Activated CD8-positive, alpha-beta memory T cell treated with anti-CD3 and anti-CD28 coated beads for 24 hours (primary cell): ENCODE results near the gene NKX2-3.

ENCODE experiments used
- DNase-seq: peaks from one replicate; pipeline ENCODE4 v3.0.0-alpha.2; 2020

NKX2-3 gene

DNA sequence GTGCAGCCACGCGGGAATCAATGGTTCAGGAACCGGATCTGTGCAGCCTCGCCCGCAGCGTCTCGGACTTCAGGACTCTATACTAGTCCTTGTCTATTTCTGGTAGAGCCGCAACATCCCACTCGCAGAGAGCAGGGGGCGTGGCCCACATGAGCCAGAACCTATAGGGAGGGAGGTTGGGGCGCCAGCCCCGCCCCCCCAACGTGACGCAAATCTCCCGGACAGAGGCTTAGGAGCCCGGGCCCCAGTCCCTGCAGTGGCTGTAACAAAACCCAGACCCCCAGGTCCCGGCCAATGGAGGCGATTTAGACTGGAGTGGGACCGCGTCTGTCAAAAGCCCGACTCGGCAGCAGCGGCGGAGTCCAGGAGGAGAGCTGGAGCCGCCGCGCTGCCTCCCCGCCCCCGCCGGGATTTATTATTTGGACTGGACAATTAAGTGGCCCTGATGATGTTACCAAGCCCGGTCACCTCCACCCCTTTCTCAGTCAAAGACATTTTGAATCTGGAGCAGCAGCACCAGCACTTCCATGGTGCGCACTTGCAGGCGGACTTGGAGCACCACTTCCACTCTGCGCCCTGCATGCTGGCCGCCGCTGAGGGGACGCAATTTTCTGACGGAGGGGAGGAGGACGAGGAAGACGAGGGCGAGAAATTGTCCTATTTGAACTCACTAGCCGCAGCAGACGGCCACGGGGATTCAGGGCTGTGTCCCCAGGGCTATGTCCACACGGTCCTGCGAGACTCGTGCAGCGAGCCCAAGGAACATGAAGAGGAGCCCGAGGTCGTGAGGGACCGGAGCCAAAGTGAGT, at the start of gene NKX2-3:
Gene NKX2-3, plus strand, starts transcription at position 256 of the 809 bp plus-strand sequence. Its CDS starts 190 bp downstream, at position 446.
- DNase-seq, result no peak

DNA sequence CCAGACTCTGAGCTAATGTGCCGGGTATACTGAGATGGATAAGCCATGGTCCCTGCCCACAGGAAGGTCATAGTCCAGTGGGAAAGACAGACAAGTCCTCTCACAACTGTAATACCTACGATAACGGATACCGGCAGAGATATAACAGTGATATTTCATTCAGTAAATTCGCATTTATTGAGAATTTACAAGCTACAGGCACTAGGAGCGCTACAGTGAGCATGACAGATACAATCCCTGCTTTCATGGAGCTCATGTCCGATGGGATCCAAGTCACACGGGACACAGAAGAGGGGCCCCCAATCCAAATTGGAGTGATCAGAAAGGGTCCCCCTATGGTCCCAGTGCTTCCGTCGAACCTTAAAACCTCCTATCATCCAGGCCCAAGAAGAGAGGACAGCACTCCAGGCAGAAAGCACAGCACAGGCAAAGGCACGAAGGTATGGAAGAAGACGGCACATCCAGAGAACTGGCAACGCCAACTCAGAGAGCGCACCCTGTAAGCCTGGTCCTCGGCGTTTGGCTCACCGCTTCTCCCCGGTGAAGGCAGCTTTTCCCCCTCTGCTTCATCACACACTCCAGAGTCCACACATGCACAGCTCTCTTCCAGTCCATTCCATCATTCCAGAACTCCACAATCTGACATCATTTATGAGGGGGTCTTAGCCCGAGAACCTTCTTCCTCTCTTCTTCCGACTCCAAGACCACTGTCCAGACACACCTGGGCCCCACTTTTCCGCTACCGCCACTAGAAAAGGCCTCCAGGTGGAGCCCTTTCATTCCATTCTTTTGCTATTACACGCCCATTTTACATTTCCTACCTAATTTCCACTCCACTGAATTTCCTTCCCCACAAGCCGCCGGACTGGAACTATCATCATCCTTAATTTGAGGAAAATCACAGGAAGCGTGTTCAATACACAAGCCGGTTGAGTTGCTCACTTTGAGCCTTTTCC, 47.8 kb upstream of the NKX2-3 start:
- DNase-seq, result no peak

DNA sequence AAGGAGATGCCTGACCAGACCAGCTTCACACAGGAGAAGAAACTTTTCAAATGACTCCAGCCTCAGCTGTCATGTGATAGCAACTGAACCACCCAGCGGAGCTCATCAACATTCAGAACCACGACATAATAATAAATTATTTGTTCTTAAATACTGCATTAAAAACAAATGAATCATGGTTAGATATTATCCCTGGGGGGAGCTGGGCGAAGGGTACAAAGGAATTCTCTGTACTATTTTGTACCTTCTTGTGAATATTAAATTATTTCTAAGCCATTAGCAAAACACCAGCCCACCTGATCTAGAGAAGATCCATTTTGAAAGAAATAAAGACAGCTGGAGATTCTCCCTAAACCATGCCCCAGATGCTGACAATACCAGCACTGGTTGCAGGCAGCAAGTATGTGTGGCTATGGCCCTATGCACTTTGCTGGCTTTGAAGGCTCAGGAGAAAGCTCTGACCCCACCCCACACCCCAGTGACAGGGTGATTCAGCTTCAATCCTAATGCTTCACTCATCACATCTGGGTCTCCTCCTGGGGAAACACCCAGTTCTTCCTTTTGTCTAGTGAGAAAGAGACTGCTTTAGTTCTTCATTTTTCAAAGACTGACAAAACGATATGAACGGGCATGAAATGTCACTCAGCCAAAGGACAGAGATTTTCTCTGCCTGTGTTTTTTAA, 45.5 kb upstream of the NKX2-3 start:
- DNase-seq, result no peak

GRCh38 chr10:99489271-99489670, 43.5 kb upstream of the NKX2-3 start:
- DNase-seq, result no peak

DNA sequence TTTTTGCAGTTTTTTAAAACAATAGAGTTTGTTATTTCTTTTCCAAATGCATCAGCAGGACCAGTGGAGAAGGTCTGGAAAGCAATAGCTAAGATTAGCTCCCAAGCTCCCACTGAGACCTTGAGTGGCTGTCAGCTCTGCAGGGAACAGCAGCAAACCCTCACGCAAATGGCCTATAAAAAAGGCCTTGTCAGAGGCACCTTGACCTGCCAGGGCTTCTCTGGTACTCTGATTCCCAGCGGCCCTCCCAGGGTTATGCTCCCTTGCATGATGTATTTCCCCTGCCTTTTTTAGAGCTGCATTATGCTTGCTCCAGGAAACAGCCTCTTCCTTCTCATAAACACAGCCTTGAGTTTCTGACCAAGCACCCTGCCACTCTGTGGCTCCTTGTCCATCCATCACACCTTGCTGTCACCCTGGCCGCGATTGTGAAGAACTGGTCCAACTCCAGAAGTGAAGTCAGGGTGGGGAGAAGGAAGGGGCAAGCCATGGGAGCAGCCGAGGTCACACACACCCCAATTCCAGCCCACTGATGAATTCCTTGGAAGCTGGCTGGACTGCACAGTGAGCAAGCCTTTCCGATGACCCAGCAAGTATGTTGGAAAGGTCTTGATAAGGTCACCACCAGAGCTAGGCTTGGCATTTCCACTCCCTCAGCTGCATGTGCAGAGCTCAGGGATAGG, 35.3 kb upstream of the NKX2-3 start:
- no peak for DNase-seq

GRCh38 chr10:99506416-99506815, 26.3 kb upstream of the NKX2-3 start:
- no peak for DNase-seq

DNA sequence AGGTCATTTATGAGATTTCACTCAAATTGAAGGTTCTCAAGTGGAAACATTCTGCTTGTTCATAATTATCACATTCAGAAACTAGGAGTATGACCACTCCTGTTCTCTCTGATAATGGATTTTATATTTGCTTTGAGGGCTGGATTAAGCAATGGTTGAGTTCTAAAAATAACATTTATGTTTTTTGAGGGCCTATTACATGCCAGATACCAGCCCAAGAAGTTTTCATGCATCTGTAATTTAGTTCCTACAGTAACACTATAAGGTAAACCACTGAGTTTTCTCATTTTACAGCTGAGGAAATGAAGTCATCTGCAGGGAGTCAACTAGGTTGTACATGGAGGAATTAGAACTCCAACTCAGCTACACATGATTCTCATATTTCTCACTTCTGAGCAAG, 25.5 kb upstream of the NKX2-3 start:
- DNase-seq, result no peak

DNA sequence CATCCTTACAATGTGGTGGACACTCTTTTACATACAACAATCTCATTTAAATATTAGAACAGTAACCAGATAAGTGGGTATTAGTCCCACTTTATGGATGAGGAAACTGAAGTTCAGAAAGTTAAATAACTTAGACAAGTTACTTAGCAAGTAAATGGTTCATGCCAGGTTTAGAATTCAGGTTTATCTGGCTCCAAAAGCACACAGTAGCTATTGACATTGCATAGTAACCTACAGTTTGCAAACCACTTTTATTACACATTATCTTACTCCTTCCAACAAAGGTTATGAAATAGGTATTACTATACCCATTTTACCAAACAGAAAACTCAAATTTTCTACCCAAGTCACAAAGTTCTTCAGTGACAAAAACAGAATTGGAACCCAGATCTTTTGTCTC, 19.7 kb upstream of the NKX2-3 start:
- DNase-seq, result no peak

- DNase-seq, result no peak
Observed at GRCh38 chr10:99519690-99520039, 13.1 kb upstream of the NKX2-3 start.

DNA sequence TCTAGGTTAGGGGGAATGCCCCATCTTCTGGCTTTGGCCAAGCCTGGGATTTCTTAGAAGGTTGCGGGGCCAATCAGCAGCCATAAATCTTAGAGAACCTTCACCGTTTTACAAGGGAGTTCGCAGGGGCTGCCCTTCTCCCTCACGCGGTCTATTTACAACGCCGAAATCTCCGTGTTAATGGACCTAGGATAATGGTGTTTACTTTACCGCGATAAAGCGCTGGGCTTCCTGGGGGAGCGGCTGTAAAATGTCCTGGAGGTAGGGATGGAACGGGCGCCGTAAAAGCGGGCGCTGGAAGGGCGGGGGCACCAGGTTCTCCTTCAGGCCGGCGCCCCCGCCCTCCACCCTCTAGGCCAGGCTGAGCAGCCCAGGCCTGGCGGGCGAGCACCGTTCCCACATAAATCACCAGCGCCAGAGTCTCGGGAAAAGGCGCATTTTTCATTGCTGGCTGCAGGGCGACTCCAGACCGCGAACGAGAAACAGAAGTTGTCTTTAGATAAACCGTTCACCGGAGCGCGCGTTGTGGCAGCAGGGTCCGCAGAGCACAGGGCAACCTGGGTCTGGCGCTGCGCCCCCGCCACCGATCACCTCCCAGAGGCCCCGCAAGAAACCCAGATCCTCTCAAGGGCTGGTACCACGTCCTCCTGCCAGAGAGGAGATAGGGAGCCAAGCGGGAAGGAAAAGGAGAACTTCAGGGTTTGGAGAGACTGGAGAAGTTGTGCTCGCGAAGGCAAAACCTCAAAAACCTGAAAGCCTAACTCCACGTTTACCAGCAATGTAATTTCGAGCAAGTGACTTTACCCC, 12.5 kb upstream of the NKX2-3 start:
- no peak for DNase-seq

- DNase-seq, result no peak
Observed at GRCh38 chr10:99520847-99521764, 11.6 kb upstream of the NKX2-3 start.

GRCh38 chr10:99521765-99522469, 10.8 kb upstream of the NKX2-3 start:
- DNase-seq, result no peak

DNA sequence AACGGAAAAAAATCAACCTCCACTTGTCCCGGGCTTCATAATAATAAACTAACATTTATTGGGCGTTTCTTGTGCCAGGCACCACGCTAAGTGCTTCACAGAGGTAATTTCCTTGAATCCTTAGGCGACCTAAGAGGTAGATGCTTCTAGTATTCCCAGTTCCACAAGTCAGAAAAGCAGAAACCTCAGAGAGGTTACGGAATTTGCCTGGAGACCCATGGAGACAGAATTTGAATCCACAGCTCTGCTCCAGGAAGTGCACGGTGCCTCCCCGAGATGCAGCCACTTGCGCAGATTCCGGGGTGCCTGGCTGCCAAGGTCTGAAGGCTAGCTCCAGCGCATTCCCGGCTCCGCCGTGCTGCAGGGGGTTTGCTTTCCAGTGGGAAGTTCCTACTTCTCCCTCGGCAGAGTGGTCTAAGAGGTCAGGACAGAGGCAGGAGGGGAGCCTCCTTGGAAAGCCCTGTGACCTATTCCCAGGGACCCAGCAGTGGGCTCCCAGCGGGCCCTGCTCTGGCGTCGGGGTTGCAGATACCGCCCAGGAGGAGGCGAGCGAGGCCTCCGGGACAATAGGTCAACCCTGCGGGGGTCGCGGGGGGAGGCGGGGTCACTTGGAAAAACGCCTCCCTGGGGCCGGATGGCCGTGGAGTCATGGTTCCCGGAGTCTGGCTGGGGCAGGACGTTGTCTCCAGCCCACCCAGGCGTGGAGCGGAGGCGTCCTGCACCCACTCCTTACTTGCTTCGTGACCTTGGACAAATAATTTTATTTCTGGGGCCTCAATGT, 10.1 kb upstream of the NKX2-3 start:
- no peak for DNase-seq

DNA sequence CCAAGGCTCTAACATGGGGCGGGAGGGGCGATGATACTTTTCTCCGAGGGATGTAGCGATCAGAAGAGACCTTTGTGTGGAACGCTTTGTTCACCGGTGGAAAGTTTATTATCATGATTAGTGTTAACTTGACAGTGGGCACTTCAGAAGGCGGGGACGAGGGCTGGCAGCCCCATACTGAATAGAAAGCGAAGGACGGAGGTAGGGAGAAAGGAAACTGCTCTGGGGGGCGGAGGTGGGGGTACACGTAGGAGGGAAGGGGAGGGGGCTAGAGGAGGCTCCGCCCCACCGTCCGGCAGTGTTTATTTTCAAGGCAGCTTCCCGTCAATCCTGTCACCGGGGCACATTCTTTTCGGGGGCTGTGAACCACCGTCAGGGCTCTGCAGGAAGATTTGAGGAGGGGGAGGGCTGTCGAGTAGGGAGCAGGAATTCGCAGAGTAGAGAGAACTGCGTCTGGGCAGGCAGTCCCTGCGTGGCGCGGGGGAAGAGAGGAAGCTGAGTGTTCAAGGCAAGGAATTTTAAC, 9.4 kb upstream of the NKX2-3 start:
- no peak for DNase-seq

DNA sequence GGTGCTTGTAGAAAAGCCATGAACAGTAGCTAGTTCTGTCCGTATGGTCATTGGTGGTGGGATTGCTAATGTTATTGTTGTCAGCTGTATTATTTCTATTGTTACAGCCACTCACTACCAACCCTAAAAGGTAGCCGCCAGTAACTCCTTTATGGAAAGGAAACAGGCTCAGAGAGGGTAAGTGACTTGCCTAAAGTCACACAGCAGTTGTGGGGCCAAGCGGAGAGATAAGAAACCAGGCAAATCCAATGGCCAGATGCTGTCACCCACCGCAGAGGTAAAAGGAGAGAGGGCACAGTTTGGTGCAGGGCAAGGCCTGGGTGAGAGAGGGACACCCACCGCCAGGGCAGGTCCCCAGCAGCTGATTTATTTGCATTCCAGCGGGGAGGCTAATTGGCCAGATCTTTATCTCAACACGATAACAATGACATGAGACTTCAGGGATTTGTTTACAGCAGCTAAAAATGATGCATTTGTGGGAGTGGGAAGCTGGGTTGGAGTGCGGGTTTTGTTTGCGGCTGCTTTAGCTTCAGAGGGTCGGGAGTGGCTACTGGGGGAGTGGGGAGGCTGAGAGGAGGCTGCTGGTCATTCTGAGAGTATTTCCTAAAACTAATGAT, 8.6 kb upstream of the NKX2-3 start:
- DNase-seq, result no peak

DNA sequence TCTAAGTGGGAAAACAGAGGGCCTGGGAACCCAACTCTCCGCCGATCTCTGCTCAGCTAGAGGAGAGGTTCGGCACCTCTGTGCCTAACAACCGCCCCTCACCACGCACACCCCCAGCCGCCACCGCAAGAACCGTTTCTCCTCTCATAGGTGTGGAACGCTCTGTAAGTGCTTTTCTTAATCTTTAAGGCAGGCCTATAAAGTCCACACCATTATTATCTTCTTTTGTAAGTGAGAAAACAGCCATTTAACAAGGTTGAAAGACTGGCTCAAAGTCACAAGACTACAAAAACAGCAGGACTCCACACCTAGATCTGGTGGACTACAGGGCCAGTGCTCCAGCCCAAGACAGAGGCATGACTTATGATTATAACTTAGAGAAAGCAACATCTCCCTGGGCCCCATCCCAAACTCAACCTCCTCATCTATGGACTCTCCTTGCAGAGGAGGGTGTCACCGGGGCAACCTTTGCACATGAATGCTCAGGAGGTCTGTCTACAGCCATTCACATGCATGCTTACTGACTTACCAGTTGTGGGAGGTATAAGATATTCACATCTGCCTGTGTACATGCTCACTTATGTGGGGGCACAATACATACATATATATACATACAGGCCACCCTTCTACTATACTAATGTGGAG, 7.9 kb upstream of the NKX2-3 start:
- DNase-seq, result no peak

DNA sequence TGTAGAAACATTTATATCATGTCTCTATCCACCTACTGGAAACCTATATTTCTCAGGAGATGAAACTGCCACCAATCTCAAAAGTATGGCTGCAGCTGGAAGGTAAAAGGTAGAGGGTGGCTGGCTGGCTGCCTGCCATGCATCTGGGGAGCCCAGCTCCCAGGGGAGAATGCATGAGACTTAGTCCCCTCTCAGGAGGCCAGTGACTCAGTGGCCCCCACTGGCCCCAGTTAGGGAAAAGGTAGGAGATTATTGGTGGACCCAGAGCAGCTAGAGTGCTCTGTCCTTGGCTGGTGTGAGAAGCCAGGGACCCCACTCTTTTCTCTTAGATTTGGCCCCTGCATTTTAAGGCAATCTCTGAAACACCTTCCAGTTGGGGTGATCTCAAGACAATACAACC, 6.8 kb upstream of the NKX2-3 start:
- no peak for DNase-seq
